Neutrophil (primary cell): Measurements from ENCODE around the gene SH3BGRL3.

Experiments used
- H3K27ac ChIP-seq: fragments of 200-600 bp; sonication (generic); 2 replicates; pipeline ENCODE4 v1.5.1; 2016; ENCODE audit warnings: mild to moderate bottlenecking, moderate library complexity
- H3K27me3 ChIP-seq: fragments of 200-600 bp; sonication (generic); 2 replicates; pipeline ENCODE4 v1.6.0; 2016; ENCODE audit warnings: mild to moderate bottlenecking
- H3K36me3 ChIP-seq: fragments of 200-600 bp; sonication (generic); 2 replicates; pipeline ENCODE4 v1.5.1; 2017
- H3K4me1 ChIP-seq, 2 experiments: fragments of 200-600 bp in 1 of 2; sonication (generic) in 1 of 2; 1 replicate in 1 of 2; 2 replicates in 1 of 2; pipeline versions ENCODE4 v1.5.1 to v1.6.1; 2013 to 2016; ENCODE audit warnings: low read depth in 1 of 2, low read length in 1 of 2, mild to moderate bottlenecking in 1 of 2, moderate library complexity in 1 of 2; ENCODE audit not compliant: control insufficient read depth in 1 of 2, insufficient read depth in 1 of 2
- H3K4me3 ChIP-seq, 2 experiments: fragments of 200-600 bp in 1 of 2; sonication (generic) in 1 of 2; 1 replicate in 1 of 2; 2 replicates in 1 of 2; pipeline ENCODE4 v1.5.1; 2013 to 2016; ENCODE audit warnings: low read depth in 1 of 2, low read length in 1 of 2, mild to moderate bottlenecking in 1 of 2, moderate library complexity in 1 of 2
- H3K9me3 ChIP-seq: fragments of 200-600 bp; sonication (generic); 2 replicates; pipeline ENCODE4 v1.5.1; 2016
- CTCF ChIP-seq: fragments of 200-600 bp; sonication (generic); IDR thresholded peaks from 2 replicates; pipeline ENCODE4 v1.5.1; 2016; ENCODE audit warnings: antibody characterized with exemption

SH3BGRL3 gene

DNA sequence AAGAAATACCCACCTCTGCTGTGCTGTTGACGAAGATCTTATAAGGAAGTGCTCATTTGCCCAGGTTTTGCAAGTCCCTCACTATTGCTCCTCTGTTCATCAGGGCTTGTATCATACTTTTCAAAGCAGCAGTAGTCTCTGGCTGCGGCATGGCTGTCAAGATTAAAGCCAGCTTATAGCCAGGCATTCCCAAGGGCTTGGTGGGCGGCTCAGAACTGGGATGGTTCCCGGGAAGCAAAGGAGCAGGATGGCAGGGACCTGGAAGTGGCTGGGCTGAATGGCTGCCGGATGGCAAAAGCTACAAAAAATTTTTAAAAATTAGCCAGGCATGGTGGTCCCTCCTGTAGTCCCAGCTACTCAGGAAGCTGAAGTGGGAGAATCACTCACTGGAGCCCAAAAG lies 16.7 kb upstream of the SH3BGRL3 start:
- Histone ChIP-seq H3K9me3 (no peaks in the 10 kb centered on the region), H3K36me3 (no peaks in the 10 kb centered on the region)

DNA sequence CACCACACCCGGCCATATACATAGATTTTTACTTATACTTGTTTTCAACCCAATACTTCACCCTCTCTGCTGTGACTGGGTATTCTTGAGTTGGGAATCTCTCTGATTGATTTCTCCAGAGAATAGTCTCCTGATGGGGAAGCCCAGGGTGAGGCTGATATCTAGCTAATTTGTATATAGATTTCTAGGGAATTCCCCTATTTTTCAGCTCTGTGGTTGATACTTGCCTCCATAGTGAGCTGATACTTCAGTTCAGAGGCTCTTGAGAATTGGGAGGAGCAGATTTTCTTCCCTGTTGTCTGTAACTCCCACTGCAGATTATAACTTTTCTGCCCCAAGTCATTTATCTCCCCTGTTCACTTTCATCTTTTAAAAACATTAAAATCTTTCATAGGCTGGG lies 14.5 kb upstream of the SH3BGRL3 start:
- Histone ChIP-seq H3K36me3 (no peaks in the 10 kb centered on the region), H3K27ac (no peak overlapping the region), H3K9me3 (no peaks in the 10 kb centered on the region), H3K4me1 (peaks cover 26 to 34% of the 10 kb centered on the region in 2 experiments), H3K27me3 (no peaks in the 10 kb centered on the region), H3K4me3 (no peak overlapping the region)
- TF ChIP-seq CTCF = no peak

More for the DNA sequence above, 16.7 kb upstream of the SH3BGRL3 start:
- no peak overlapping the region for H3K4me3 ChIP-seq
- peak overlapping the region; percentile 66 for H3K27ac ChIP-seq
- TF ChIP-seq CTCF = no peak
- H3K4me1 ChIP-seq = peaks cover 48 to 56% of the 10 kb centered on the region in 2 experiments
- no peaks in the 10 kb centered on the region for H3K27me3 ChIP-seq

DNA sequence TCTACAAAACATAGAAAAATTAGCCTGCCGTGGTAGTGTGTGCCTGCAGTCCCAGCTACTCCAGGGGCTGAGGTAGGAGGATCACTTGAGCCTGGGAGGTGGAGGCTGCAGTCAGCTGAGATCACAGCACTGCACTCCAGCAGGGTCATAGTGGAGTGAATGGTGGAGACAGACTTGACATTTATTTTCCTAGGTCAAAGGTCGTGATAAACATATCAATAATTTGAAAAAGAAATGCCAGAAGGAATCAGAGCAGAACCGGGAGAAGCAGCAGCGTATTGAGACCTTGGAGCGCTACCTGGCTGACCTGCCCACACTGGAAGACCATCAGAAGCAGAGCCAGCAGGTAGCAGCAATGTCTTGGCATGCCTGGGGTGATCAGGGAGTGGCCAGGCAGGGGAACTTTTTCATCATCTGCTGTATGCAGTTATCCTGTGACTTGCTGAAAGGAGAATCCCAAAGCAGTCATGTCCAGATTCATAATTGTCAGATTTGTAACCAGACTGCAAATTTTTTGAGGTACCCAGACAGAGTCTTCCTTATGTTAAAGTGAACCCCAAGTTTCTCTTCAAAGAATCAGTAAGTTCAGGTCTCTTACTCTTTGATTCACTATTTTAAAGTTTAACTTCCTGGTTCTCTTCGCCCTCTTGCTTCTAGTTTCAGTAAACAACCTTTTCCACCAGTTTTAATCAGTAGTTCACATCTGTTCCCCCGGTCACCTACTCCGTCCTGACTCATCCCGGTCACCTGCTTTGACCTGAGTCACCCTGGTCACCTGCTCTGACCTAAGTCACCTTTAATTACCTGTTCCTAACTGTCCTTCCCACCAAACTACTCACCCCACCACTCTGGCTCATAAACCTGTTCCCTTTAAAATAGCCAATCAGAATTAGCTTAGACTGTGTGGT lies 11.3 kb upstream of the SH3BGRL3 start:
- Histone ChIP-seq H3K27ac (no peak overlapping the region), H3K9me3 (no peaks in the 10 kb centered on the region), H3K27me3 (no peaks in the 10 kb centered on the region), H3K4me1 (peaks cover 1 to 3% of the 10 kb centered on the region in 2 experiments), H3K36me3 (peaks cover 10% of the 10 kb centered on the region), H3K4me3 (no peak overlapping the region)
- TF ChIP-seq CTCF = no peak

- H3K27ac ChIP-seq = no peak overlapping the region
- H3K27me3 ChIP-seq = no peaks in the 10 kb centered on the region
- no peaks in the 10 kb centered on the region for H3K9me3 ChIP-seq
- H3K4me1 ChIP-seq = peaks cover 3% of the 10 kb centered on the region in 2 experiments
- no peak overlapping the region for H3K4me3 ChIP-seq
- TF ChIP-seq CTCF = no peak
- peaks cover 10% of the 10 kb centered on the region for H3K36me3 ChIP-seq
Measured at GRCh38 chr1:26269198-26269550, 10.7 kb upstream of the SH3BGRL3 start.

- Histone ChIP-seq H3K36me3 (peaks cover 10% of the 10 kb centered on the region), H3K27ac (peak overlapping the region; percentile 100), H3K9me3 (no peaks in the 10 kb centered on the region), H3K4me3 (peak overlapping the region; percentile 9 to 42), H3K4me1 (peaks cover 52 to 57% of the 10 kb centered on the region in 2 experiments), H3K27me3 (no peaks in the 10 kb centered on the region)
- TF ChIP-seq CTCF = no peak
Measured at GRCh38 chr1:26274801-26275425, 5.0 kb upstream of the SH3BGRL3 start.
